NCI-H2227 (cell line): ENCODE measurements around the gene LTA.
A peak's percentile ranks its signal among the peaks of the same experiment; 100 is the strongest.
"Not testable (repeated sequence)": the region's sequence is repeated elsewhere in the genome, so short reads cannot be mapped to it uniquely, and the experiment has no call there.

Experiments used
- DNase-seq: peaks from one replicate; lab custom pipeline; 2025; ENCODE audit not compliant: unreplicated experiment; lab: John Stamatoyannopoulos, UW

Gene LTA

DNA sequence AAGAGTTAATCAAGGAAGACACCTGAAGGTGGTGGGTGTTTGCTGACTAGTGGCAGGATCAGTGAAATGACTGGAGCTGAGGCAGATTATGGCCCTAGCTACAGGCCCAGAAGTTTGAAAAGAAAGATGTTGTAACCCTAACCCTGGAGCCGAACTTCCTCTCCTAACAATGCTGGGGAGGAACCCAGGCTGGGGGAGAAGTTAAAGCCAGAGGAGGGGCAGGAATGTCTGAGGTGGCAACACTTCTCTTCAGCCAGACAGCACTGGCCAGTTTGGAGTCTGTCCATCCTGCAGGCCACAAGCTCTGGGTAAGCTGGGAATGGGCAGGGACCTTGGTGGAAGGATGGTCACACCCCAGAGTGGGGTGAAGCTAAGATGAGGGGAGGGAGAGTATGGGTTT lies 13.9 kb downstream of the LTA start, which contains the start of gene LST1:
LST1 (plus strand) TSS at position 270 of the 400 bp plus-strand sequence. CDS start 1,023 bp downstream, outside the sequence.
- DNase-seq, result no peak

GRCh38 chr6:31586599-31587281 lies 14.7 kb downstream of the LTA start:
- DNase-seq, result no peak

DNA sequence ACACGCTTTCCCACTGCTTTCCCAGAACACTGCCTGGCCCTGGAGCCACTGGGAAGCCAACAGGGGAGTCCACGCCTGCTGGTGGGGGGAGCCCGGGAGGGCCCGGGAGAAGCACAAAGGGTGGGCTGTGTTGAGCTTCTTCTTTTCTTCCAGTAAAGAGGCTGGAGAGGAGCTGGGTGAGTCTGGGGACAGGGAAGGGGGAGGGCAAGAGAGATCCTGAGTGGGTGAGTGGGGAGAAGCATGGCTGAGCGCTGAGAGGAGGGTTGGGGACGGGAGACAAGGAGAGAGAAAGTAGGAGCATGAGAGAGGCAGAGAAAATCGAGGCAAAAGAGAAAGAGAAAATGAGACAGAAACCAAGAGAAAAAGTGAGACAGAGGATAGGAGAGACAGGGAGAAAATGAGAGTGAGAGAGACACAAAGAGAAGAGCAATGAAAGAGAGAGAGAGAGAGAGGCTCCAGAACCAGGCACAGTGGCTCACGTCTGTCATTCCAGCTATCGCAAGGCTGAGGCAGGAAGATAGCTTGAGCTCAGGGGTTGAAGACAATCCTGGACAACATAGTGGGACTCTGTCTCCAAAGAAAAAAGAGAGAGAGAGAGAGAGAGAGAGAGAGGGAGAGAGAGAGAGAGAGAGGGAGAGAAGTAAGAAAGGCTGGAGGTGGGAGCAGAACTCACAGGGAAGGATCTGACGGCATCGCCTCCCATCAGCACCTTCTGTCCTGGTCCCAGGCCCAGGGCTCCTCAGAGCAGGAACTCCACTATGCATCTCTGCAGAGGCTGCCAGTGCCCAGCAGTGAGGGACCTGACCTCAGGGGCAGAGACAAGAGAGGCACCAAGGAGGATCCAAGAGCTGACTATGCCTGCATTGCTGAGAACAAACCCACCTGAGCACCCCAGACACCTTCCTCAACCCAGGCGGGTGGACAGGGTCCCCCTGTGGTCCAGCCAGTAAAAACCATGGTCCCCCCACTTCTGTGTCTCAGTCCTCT lies 16.0 kb downstream of the LTA start:
- DNase-seq, result no peak

- DNase-seq, result no peak
These were observed 17.0 kb downstream of the LTA start for GRCh38 chr6:31588871-31589650.

DNA sequence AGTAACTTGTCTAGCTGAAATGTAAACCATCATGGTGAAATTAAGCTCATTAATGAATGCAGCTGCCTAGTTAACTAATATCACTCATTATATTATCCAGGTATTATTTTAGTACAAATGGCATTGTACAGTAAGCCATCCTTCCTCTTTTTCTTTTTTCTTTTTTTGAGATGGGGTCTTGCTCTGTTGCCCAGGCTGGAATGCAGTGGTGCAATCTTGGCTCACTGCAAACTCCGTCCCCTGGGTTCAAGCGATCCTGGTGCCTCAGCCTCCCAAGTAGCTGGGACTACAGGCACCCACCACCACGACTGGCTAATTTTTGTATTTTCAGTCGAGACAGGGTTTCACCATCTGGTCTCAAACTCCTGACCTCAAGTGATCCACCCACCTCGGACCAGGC lies 18.6 kb downstream of the LTA start:
- DNase-seq, result not testable (repeated sequence)

- DNase-seq, result no peak
These were observed 20.3 kb downstream of the LTA start for GRCh38 chr6:31592396-31592771.

DNA sequence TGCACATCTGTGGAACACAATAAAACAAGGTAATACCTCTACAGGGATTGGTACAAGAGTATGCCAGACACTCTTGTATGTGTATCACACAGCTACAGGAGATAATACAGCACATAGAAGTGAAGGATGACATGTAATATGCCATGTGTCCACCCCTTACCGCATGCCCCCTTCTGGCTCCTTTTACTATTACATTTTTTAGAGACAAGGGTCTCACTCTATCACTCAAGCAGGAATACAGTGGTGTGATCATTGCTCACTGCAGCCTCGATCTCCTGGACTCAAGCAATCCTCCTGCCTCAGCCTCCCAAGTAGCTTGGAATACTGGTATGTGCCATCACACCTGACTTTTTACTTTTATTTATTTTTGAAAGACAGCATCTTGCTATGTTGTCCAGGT lies 24.9 kb downstream of the LTA start:
- DNase-seq, result peak; percentile 58

DNA sequence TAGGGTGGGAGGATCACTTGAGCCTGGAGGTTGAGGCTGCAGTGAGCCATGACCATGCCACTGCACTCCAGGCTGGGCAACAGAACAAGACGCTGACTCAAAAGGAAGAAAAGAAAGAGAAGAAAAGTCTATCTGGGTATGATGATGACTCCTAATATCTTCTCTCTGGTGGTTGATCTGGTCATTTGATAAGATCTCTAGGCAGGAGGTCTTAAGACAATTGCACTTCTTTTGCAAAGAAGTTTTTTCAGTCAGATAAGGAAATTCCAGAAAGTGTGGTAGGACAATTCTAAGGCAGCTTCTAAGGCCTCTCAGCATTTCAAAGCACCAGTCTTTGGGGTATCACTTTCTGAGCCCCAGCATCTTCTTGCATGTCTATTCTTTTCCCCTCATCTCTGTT lies 35.2 kb downstream of the LTA start:
- no peak for DNase-seq

- DNase-seq, result peak; percentile 68
These were observed 37.7 kb downstream of the LTA start for GRCh38 chr6:31609519-31610406.

DNA sequence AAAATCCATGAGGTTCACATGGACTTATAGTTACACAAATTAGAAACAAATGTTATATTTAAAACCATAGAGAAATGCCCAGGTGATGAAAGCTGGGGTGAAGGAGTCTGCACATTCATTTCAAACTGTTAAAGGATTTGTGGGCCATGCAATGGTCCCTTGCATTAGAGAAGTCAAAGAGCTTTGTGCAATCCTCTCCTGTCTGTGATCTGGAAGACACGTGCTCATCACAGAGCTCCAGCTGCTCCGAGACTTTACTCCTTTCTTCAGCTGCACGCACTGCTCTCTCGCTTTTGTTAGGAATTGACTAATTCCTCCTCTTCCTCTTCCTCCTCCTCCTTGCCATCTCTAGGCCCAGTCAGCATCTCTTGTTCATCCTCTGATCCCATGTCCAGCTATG lies 38.9 kb downstream of the LTA start:
- DNase-seq, result no peak

DNA sequence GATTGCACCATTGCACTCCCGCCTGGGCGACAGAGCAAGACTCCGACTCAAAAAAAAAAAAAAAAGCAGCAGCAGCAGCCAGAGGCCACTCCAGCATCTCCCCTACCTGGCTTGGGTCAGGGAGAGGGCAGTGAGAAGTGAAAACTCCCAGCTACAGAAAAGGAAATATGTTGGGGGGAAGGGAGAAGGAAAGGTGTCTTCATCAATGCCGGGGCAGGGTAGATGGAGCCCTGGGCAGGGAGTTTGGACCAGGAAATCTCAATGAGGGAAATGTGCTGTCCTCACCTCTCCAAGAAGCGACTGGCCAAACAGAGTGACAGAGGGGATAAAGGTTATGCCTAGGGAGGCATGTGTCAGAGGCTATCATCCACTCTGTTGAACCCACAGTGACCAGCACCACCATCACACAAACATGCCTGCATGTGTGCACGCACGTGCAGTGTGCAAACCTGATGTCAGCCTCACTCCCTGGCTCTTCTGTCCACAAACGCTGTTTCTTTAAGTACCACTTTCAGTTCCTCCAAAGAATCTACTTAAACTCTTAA lies 42.1 kb downstream of the LTA start:
- no peak for DNase-seq

DNA sequence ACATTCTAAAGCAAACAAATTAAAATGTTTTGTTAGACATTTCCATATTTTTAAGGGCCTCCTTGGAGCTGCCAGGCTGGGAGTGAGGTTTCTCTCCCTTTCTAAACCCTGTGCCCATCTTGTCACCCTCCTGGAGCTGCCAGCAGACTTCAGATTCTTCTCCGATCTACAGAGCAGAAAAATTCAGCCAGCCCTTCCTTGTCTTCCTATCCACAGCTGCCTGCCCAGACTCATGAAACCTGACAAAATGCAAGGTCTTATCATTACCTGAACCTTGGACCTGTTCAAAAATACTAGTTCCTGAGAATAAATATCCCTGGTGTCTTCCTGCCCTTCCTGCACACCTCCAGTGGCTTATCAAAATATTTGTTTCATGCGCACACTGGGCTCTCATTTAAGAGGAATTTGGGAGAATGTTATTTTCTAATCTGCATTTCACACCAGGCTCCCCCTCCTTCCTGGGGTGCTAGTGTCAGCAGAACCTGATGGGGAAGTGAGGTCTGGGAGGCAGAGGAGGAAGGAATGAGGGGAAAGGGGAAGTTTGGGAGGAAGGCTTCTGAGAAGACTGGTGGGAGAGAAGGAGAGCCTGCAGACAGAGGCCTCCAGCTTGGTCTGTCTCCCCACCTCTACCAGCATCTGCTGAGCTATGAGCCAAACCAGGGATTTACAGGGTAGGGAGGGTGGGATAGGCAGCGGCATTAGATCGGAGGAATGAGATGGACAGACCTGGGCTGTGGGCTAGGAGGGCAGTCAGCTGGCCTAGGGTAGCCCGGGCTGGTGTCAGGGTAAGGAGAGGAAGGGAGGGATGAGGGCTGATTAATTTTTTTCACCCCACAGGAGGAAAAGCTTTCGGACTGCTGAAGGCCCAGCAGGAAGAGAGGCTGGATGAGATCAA lies 42.8 kb downstream of the LTA start, which contains the start of gene AIF1:
AIF1 (plus strand) TSS at position 551 of the 895 bp plus-strand sequence; CDS start at position 647, 96 bp downstream.
- DNase-seq, result no peak

DNA sequence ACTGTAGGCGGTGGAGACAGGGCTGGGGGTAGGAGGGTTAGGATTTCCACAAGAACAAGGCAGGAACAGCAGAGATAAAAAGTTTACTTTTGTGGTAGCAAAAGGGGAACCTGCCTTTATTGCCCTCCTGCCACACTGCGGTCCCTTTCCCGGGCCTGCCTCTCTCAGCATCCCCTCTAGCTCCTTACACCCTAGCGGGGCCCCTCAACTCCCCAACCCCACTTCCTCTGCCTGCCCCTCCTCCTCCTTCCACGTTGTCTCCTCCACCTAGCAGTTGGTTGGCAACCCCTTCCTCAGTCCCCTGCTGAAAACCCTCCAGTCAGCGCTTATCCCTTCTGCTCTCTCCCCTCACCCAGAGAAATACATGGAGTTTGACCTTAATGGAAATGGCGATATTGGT lies 43.7 kb downstream of the LTA start:
- DNase-seq, result no peak

GRCh38 chr6:31617010-31617409 lies 44.9 kb downstream of the LTA start:
- DNase-seq, result no peak

DNA sequence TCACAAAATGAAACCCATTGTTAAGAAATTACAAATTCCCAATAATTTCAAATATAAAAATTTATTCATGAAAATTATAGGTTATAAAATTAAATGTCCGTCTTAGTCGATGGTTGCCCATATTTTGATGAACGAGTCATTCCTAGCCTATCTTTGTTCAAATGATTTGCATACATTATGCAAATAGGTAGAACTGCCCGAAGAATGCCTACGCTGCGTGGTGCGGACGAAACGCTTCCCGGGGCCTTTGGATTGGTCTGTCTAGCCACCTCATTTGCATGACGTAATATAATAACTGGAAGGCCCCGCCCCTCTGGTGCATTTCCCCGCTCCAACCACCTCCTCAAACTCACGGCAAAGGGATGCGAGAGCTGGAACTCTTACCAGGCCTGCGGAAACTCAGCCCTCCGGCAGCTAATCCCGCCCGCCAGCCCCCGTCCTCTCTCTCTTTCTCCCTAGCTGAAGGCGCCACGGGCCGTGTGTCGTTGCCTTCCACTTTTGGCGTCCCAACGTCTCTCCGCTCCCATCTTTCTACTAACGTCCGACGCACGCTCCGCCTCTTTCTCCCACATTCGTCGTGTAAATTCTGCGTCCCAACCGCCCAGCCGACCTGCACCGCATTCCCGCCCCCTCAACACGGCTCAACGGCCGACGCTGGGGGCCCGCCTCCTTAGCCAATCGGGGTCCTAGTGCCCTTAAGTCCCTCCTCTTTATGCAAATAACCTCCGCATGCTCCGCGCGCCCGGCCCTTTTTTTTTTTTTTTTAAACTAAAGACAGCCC lies 47.9 kb downstream of the LTA start:
- peak; percentile 99 for DNase-seq

DNA sequence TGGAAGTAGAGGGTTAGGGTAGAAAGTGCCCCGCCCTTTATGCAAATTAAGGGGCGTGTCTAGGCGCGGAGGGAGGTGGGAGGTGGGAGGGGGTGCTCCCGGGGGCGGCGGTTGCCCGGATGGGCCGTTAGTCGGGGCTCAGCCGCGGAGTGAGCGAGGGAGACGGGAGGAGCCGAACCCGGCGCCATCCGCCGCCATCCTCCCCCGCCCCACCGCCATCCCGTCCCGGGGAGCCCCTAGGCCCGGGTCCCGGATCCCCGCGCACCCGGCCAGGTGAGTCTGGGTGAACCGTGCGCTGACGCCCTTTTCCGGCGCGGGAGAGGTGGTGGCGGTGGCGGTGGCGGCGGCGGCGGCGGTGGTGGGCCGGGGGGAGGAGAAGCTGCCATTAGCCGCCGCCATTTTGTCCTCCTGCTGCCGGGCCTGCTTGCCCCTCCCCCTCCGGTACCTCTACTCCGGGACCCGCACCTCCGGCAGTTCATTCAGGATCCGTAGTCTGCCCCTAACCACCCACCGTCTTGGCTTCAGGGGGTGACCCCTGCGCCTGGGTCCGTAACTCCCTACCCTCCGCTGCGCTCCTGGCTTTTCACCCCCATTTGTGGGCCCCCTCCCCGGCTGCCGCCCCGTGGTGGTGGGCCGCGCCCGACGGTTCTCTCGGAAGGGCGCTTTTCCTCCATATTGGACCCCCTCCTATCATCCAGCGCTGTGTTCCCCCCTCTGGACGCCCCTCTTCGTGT lies 48.7 kb downstream of the LTA start, which contains the start of gene PRRC2A:
PRRC2A (plus strand) TSS at position 130 of the 734 bp plus-strand sequence. CDS start 2,075 bp downstream, outside the sequence.
- DNase-seq, result peak; percentile 91

DNA sequence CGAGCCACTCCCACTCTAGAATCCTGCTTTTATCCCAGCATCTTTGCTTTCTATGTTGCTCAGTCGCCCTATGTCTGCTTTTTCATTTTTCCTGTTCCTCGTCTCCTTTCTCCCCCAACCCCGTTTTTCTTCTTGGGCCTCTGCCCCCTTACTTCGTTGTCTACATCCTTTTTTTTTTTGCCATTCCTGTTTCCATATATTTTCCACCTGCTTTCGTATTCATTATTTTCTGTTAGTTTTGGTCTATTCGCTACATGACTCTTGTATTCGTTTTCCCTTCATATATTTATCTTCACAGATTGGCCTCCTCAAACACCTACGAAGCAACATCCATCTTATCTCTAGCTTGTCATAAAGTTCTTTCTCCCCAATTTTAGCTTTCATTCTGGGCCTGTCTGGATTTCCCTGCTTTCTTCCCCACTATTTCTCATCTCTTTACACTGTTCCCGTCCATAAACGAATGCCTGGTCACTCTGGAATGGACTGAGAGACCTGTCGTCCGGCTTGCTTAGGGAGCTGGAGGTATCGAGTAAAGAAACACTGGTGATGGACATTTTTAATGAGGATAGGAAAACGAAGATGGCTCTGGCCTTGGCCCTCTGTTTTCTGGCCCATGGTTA lies 49.3 kb downstream of the LTA start:
- no peak for DNase-seq
